ENCODE measurements around the gene CACNA1C. TPM values are rescaled to one million over a fixed set of nuclear protein-coding genes. Genes with fewer than 3 reads are reported as not detected.

CACNA1C gene
- polyA plus RNA-seq, 1 of the 3 experiments (the other 2 are of a cell fraction) = 1.5 TPM

GRCh38 chr12:2211119-2211518 lies 158.3 kb downstream of the CACNA1C start:
- H3K4me3 ChIP-seq (ENCODE audit: low read depth in 2 of 2, low read length in 1 of 2) = no peak overlapping the region
- no peak overlapping the region for H3K27ac ChIP-seq (ENCODE audit: low read depth in 2 of 2, low read length in 1 of 2)
- no peak for TF ChIP-seq TEAD4 (IDR thresholded peaks at IDR 0.05; ENCODE audit: borderline replicate concordance, insufficient read depth)
- TF ChIP-seq RCOR1 (IDR thresholded peaks at IDR 0.05; ENCODE audit: low read length) = no peak
- no peak for TF ChIP-seq MXI1 (IDR thresholded peaks at IDR 0.05; ENCODE audit: low read depth, low read length)
- no peak for TF ChIP-seq FOXM1 (IDR thresholded peaks at IDR 0.05; ENCODE audit: low read depth)
- TF ChIP-seq JUND (IDR thresholded peaks at IDR 0.05) = no peak
- TF ChIP-seq MEF2A (IDR thresholded peaks at IDR 0.05; ENCODE audit: borderline replicate concordance, low read depth) = no peak
- no peak for TF ChIP-seq YY1 (IDR thresholded peaks at IDR 0.05; ENCODE audit: low read depth)
- TF ChIP-seq, protein P1, sequence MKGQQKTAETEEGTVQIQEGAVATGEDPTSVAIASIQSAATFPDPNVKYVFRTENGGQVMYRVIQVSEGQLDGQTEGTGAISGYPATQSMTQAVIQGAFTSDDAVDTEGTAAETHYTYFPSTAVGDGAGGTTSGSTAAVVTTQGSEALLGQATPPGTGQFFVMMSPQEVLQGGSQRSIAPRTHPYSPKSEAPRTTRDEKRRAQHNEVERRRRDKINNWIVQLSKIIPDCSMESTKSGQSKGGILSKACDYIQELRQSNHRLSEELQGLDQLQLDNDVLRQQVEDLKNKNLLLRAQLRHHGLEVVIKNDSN (IDR thresholded peaks at IDR 0.05; ENCODE audit: borderline replicate concordance, low read depth) = no peak
- TF ChIP-seq, protein P2, sequence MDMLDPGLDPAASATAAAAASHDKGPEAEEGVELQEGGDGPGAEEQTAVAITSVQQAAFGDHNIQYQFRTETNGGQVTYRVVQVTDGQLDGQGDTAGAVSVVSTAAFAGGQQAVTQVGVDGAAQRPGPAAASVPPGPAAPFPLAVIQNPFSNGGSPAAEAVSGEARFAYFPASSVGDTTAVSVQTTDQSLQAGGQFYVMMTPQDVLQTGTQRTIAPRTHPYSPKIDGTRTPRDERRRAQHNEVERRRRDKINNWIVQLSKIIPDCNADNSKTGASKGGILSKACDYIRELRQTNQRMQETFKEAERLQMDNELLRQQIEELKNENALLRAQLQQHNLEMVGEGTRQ (IDR thresholded peaks at IDR 0.05; ENCODE audit: borderline replicate concordance, low read depth, low read length) = no peak
- no peak for TF ChIP-seq RAD21 (IDR thresholded peaks at IDR 0.05; ENCODE audit: low read length)
- no peak for TF ChIP-seq SMC3 (IDR thresholded peaks at IDR 0.05; ENCODE audit: low read depth, low read length)
- no peak for TF ChIP-seq EZH2phosphoT487 (IDR thresholded peaks at IDR 0.05; ENCODE audit: borderline replicate concordance, low read depth)
- TF ChIP-seq MAX (IDR thresholded peaks at IDR 0.05; ENCODE audit: low read depth) = no peak
- no peak for TF ChIP-seq NFIC (IDR thresholded peaks at IDR 0.05; ENCODE audit: borderline replicate concordance)
- no peak for TF ChIP-seq FOXJ3 (CRISPR knock-in tag; IDR thresholded peaks at IDR 0.05)
- TF ChIP-seq, protein P3, sequence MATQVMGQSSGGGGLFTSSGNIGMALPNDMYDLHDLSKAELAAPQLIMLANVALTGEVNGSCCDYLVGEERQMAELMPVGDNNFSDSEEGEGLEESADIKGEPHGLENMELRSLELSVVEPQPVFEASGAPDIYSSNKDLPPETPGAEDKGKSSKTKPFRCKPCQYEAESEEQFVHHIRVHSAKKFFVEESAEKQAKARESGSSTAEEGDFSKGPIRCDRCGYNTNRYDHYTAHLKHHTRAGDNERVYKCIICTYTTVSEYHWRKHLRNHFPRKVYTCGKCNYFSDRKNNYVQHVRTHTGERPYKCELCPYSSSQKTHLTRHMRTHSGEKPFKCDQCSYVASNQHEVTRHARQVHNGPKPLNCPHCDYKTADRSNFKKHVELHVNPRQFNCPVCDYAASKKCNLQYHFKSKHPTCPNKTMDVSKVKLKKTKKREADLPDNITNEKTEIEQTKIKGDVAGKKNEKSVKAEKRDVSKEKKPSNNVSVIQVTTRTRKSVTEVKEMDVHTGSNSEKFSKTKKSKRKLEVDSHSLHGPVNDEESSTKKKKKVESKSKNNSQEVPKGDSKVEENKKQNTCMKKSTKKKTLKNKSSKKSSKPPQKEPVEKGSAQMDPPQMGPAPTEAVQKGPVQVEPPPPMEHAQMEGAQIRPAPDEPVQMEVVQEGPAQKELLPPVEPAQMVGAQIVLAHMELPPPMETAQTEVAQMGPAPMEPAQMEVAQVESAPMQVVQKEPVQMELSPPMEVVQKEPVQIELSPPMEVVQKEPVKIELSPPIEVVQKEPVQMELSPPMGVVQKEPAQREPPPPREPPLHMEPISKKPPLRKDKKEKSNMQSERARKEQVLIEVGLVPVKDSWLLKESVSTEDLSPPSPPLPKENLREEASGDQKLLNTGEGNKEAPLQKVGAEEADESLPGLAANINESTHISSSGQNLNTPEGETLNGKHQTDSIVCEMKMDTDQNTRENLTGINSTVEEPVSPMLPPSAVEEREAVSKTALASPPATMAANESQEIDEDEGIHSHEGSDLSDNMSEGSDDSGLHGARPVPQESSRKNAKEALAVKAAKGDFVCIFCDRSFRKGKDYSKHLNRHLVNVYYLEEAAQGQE (IDR thresholded peaks at IDR 0.05; ENCODE audit: low read depth, low read length) = no peak
- TF ChIP-seq POLR2AphosphoS5 (IDR thresholded peaks at IDR 0.05; ENCODE audit: low read depth, low read length) = no peak
- POLR2A ChIA-PET = no interaction called here
- peaks cover 0 to 30% of the 10 kb centered on the region in 2 experiments; a peak in 2 of 4 replicates for H3K4me1 ChIP-seq (ENCODE audit: control insufficient read depth in 1 of 2, insufficient read depth in 2 of 2, low read depth in 1 of 2, low read length in 1 of 2)
- H3K36me3 ChIP-seq (replicated peaks in 1 of 2; ENCODE audit: control insufficient read depth in 1 of 2, insufficient read depth in 2 of 2, low read length in 1 of 2) = no peaks in the 10 kb centered on the region
- no peaks in the 10 kb centered on the region for H3K79me2 ChIP-seq (ENCODE audit: insufficient read depth)
- no peak overlapping the region for H3K9ac ChIP-seq
- no peak for DNase-seq
- H3F3A ChIP-seq (replicated peaks; ENCODE audit: insufficient read depth) = no peaks in the 10 kb centered on the region
- no peak overlapping the region for H3K4me2 ChIP-seq
- no peaks in the 10 kb centered on the region for H4K20me1 ChIP-seq (ENCODE audit: insufficient read depth)
- H3K9me2 ChIP-seq = no peaks in the 10 kb centered on the region
- H3K27me3 ChIP-seq (ENCODE audit: insufficient read depth) = no peaks in the 10 kb centered on the region
- H2AFZ ChIP-seq (ENCODE audit: low read depth) = no peak overlapping the region
- CTCF ChIA-PET = interaction anchor here (1.0 to 1.9 kb wide), 5 partner anchors 10 to 147 kb away, joined by 3 to 5 read pairs (median 4); no protein-coding TSS in a partner anchor
- no peaks in the 10 kb centered on the region for H3K9me3 ChIP-seq
- WGBS (ENCODE audit: low lambda C conversion rate) = 66% methylated on average over 3 of the region's 3 CpGs
